B cell (primary cell): ENCODE data around the gene NOP9. TPM values are rescaled to one million over a fixed set of nuclear protein-coding genes. Genes with fewer than 3 reads are reported as not detected.
A peak's percentile ranks its signal among the peaks of the same experiment; 100 is the strongest.

Experiments
- ATAC-seq: fragments of 200-7000 bp; cut with Tn5 transposase; one replicate; pipeline ENCODE4 v1.10.0; 2021; ENCODE audit warnings: low read depth, mild to moderate bottlenecking, moderate number of reproducible peaks, moderate library complexity
- CTCF ChIA-PET: fragments of 350-600 bp; sonication (Branson Sonifier 250); formaldehyde crosslinking; loops from one replicate; lab custom pipeline; 2021; ENCODE audit warnings: antibody characterized with exemption, inconsistent platforms; lab: Charles Lee
- POLR2A ChIA-PET: fragments of 350-600 bp; sonication (Branson Sonifier 250); formaldehyde crosslinking; loops from one replicate; lab custom pipeline; 2021; ENCODE audit warnings: antibody characterized with exemption; lab: Charles Lee
- DNase-seq: peaks from one replicate; pipeline ENCODE4 v3.0.0; 2013
- H2AFZ ChIP-seq: 2 replicates; pipeline ENCODE4 v1.6.1; 2012; ENCODE audit warnings: mild to moderate bottlenecking, low read depth, low read length; ENCODE audit not compliant: insufficient read depth, poor library complexity, severe bottlenecking
- H3K27ac ChIP-seq, 2 donors: 1 replicate in 1 of 2; 2 replicates in 1 of 2; pipeline ENCODE4 v1.5.1; 2012 to 2013; ENCODE audit warnings: low read length in 2 of 2, mild to moderate bottlenecking in 2 of 2, moderate library complexity in 1 of 2
- H3K27me3 ChIP-seq, 4 experiments: fragments of 200-600 bp in 1 of 4; sonication (generic) in 1 of 4; replicated peaks in 1 of 4; 1 replicate in 2 of 4; 2 replicates in 2 of 4; pipeline versions ENCODE4 v1.6.1 to v1.7.0; 2013 to 2016; ENCODE audit warnings: low read length in 3 of 4, mild to moderate bottlenecking in 2 of 4, mixed read lengths in 1 of 4, moderate library complexity in 1 of 4; ENCODE audit not compliant: insufficient read depth in 4 of 4, control insufficient read depth in 3 of 4; ENCODE audit errors: control extremely low read depth in 1 of 4
- H3K36me3 ChIP-seq, 2 experiments: replicated peaks in 1 of 2; 1 replicate in 1 of 2; 2 replicates in 1 of 2; pipeline versions ENCODE4 v1.6.1 to v1.7.1; 2013; ENCODE audit warnings: low read length in 1 of 2; ENCODE audit not compliant: insufficient read depth in 2 of 2, control insufficient read depth in 1 of 2; ENCODE audit errors: control extremely low read depth in 1 of 2, extremely low read depth in 1 of 2
- H3K4me1 ChIP-seq, 2 donors: fragments of 200-600 bp in 1 of 2; sonication (generic) in 1 of 2; 1 replicate in 1 of 2; 2 replicates in 1 of 2; pipeline versions ENCODE4 v1.5.1 to v1.6.1; 2013 to 2017; ENCODE audit warnings: low read length in 2 of 2; ENCODE audit not compliant: control insufficient read depth in 2 of 2, insufficient read depth in 2 of 2
- H3K4me2 ChIP-seq: replicated peaks from 2 replicates; pipeline ENCODE3; 2012; ENCODE audit warnings: mild to moderate bottlenecking, low read depth, low read length; ENCODE audit not compliant: poor library complexity, severe bottlenecking
- H3K4me3 ChIP-seq, 5 experiments: fragments of 200-600 bp in 1 of 5; sonication (generic) in 1 of 5; 1 replicate in 3 of 5; 2 replicates in 2 of 5; pipeline versions ENCODE4 v1.5.1 to v1.7.0; 2011 to 2016; ENCODE audit warnings: low read length in 4 of 5, mild to moderate bottlenecking in 4 of 5, low read depth in 2 of 5, control low read depth in 1 of 5, moderate library complexity in 1 of 5; ENCODE audit not compliant: insufficient read depth in 1 of 5; ENCODE audit errors: control extremely low read depth in 1 of 5, extremely low read depth in 1 of 5
- H3K79me2 ChIP-seq: fragments of 200-600 bp; sonication (generic); one replicate; pipeline ENCODE4 v1.6.0; 2016; ENCODE audit warnings: low read length; ENCODE audit not compliant: control insufficient read depth, insufficient read depth
- H3K9ac ChIP-seq: fragments of 200-600 bp; sonication (generic); 2 replicates; pipeline ENCODE4 v1.6.1; 2017; ENCODE audit warnings: mild to moderate bottlenecking, low read length, moderate library complexity
- H3K9me3 ChIP-seq, 3 donors: one replicate each; pipeline versions ENCODE4 v1.6.1 to v1.7.1; 2013; ENCODE audit warnings: low read length in 2 of 3; ENCODE audit not compliant: control insufficient read depth in 2 of 3, insufficient read depth in 1 of 3; ENCODE audit errors: control extremely low read depth in 1 of 3
- H4K20me1 ChIP-seq: 2 replicates; pipeline ENCODE4 v1.6.0; 2012; ENCODE audit warnings: mild to moderate bottlenecking, low read length; ENCODE audit not compliant: insufficient read depth, control insufficient read depth, poor library complexity, severe bottlenecking
- H3K27ac Mint-ChIP-seq: one replicate; pipeline ENCODE4 v1.8.0; 2021; ENCODE audit warnings: mixed read lengths
- H3K27me3 Mint-ChIP-seq: one replicate; pipeline ENCODE4 v1.8.0; 2021; ENCODE audit warnings: mixed read lengths
- H3K4me1 Mint-ChIP-seq: one replicate; pipeline ENCODE4 v1.8.0; 2021; ENCODE audit warnings: mixed read lengths
- H3K4me3 Mint-ChIP-seq: one replicate; pipeline ENCODE4 v1.8.0; 2021; ENCODE audit warnings: mixed read lengths
- H3K9me3 Mint-ChIP-seq: one replicate; pipeline ENCODE4 v1.8.0; 2022; ENCODE audit warnings: mixed read lengths; ENCODE audit not compliant: insufficient read depth
- EZH2 ChIP-seq: IDR thresholded peaks from 2 replicates; pipeline ENCODE4 v1.6.1; 2012; ENCODE audit warnings: borderline replicate concordance, low read depth, mild to moderate bottlenecking, moderate library complexity, low read length; ENCODE audit not compliant: insufficient read depth, poor library complexity, severe bottlenecking
- WGBS: methylation state at CpG from one replicate; pipeline ENCODE4 v1.1.5; 2013; ENCODE audit warnings: missing lambda C conversion rate; ENCODE audit not compliant: insufficient coverage; 5-methylcytosine and 5-hydroxymethylcytosine counted together
- intact Hi-C: fragments of 100-400 bp; cut with micrococcal nuclease; formaldehyde crosslinking; loops from one replicate; pipeline ENCODE4 v1.10.0; 2022
- polyA plus RNA-seq: library from polyadenylated mRNA; depleted of rRNA; stranded (reverse); fragments of >200 nt; gene quantifications from 2 replicates; pipeline ENCODE4 v1.2.3, GENCODE V29; 2012
- total RNA-seq, 2 donors: library from RNA; stranded (reverse); fragments of 120-200 nt in 1 of 2; gene quantifications; 1 replicate in 1 of 2; 2 replicates in 1 of 2; pipeline versions ENCODE4 v1.2.3 to v1.2.4, GENCODE V29; 2013 to 2022
- TF ChIP-seq, protein P1 (sequence below): fragments of 200-600 bp; IDR thresholded peaks from one replicate; pipeline ENCODE4 v1.8.0; 2022; ENCODE audit warnings: antibody characterized with exemption, mild to moderate bottlenecking

NOP9 gene
- total and polyA plus RNA-seq, 2 donors (not counting 1 experiment from before 2014, with no cell fraction given) = 9.7 to 22.6 TPM

DNA sequence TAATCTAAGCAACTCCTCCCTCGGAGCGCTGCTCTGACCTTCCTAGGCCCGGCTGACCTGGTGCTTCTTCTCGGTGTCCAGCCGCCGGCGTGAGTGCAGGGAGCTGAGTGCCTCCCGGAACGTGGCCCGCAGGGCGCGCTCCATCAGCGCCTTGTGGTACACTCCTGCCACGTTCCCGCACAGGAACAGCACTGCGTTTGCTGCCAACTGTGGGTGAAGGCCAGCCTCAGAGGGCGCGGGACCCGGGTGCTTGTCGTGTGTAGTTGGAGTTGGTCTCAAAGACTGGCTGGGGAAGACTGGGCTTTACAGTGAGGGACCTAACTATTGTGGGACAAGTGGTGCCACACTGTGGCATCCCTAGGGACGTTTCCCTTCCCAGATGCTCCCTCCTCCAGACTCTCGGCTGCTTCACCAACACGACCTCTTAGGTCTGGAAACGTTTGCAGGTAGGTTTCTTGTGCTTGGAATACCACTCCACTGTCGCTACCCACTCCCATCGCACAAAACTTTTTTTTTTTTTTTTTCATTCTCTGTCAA lies 32.1 kb downstream of the NOP9 start:
- ATAC-seq (no peak), DNase-seq (no peak)
- H3K9me3 ChIP-seq = peaks cover 0 to 9% (median 0%) of the 10 kb centered on the region in 3 donors
- WGBS = 45% methylated on average over 26 of the region's 26 CpGs
- H4K20me1 ChIP-seq = peaks cover 12% of the 10 kb centered on the region
- intact Hi-C loops = loop anchor here (1.0 to 10.0 kb wide), 7 partner anchors 9 to 343 kb away; partner anchors contain the start of genes LTB4R and RABGGTA
- Mint-ChIP-seq H3K27ac (peak overlapping the region; percentile 76), H3K4me3 (peak overlapping the region; percentile 93), H3K27me3 (peaks cover 17% of the 10 kb centered on the region), H3K4me1 (peaks cover 44% of the 10 kb centered on the region), H3K9me3 (no peaks in the 10 kb centered on the region)
- H3K4me2 ChIP-seq = peak overlapping the region; percentile 88
- H2AFZ ChIP-seq = no peak overlapping the region
- peaks cover 0 to 8% of the 10 kb centered on the region in 2 experiments for H3K36me3 ChIP-seq
- TF ChIP-seq EZH2 = no peak
- TF ChIP-seq, protein P1, sequence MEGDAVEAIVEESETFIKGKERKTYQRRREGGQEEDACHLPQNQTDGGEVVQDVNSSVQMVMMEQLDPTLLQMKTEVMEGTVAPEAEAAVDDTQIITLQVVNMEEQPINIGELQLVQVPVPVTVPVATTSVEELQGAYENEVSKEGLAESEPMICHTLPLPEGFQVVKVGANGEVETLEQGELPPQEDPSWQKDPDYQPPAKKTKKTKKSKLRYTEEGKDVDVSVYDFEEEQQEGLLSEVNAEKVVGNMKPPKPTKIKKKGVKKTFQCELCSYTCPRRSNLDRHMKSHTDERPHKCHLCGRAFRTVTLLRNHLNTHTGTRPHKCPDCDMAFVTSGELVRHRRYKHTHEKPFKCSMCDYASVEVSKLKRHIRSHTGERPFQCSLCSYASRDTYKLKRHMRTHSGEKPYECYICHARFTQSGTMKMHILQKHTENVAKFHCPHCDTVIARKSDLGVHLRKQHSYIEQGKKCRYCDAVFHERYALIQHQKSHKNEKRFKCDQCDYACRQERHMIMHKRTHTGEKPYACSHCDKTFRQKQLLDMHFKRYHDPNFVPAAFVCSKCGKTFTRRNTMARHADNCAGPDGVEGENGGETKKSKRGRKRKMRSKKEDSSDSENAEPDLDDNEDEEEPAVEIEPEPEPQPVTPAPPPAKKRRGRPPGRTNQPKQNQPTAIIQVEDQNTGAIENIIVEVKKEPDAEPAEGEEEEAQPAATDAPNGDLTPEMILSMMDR = no peak
- POLR2A ChIA-PET = interaction anchor here (0.7 to 3.5 kb wide), 8 partner anchors 20 to 110 kb away, joined by 3 to 42 read pairs (median 4); partner anchors contain the start of genes CBLN3, KHNYN and TINF2
- peaks cover 42 to 47% of the 10 kb centered on the region in 2 donors for H3K4me1 ChIP-seq
- no peak overlapping the region for H3K27ac ChIP-seq
- peaks cover 0 to 33% (median 19%) of the 10 kb centered on the region in 4 experiments for H3K27me3 ChIP-seq
- no peak overlapping the region for H3K9ac ChIP-seq
- peaks cover 4% of the 10 kb centered on the region for H3K79me2 ChIP-seq
- CTCF ChIA-PET = interaction anchor here (0.7 to 16.1 kb wide), 21 partner anchors 9 to 274 kb away, joined by 3 to 650 read pairs (median 13); partner anchors contain the start of genes CBLN3, CIDEB, DHRS1 and KHNYN
- H3K4me3 ChIP-seq = peak overlapping the region in 2 of 5 experiments; percentile 37
